GM21390 (cell line): Measurements from ENCODE around the gene HES5.
"Not testable (repeated sequence)": the region's sequence is repeated elsewhere in the genome, so short reads cannot be mapped to it uniquely, and the experiment has no call there.

Experiments
- ATAC-seq: cut with Tn5 transposase; IDR thresholded peaks from one replicate; pipeline ENCODE4 v1.9.1; 2021; ENCODE audit not compliant: unreplicated experiment

HES5 gene

GRCh38 chr1:2529784-2530512, at the start of gene HES5:
HES5 (minus strand) TSS chr1:2530263; CDS start chr1:2530164, 99 bp downstream.
- no peak for ATAC-seq

GRCh38 chr1:2578758-2579118, 48.7 kb upstream of the HES5 start:
- ATAC-seq = no peak

- ATAC-seq = peak; percentile 31
Observed at GRCh38 chr1:2577565-2578075, 47.6 kb upstream of the HES5 start.

GRCh38 chr1:2575801-2576663, 46.0 kb upstream of the HES5 start:
- ATAC-seq = no peak

- ATAC-seq = no peak
Observed at GRCh38 chr1:2574350-2574749, 44.3 kb upstream of the HES5 start.

DNA sequence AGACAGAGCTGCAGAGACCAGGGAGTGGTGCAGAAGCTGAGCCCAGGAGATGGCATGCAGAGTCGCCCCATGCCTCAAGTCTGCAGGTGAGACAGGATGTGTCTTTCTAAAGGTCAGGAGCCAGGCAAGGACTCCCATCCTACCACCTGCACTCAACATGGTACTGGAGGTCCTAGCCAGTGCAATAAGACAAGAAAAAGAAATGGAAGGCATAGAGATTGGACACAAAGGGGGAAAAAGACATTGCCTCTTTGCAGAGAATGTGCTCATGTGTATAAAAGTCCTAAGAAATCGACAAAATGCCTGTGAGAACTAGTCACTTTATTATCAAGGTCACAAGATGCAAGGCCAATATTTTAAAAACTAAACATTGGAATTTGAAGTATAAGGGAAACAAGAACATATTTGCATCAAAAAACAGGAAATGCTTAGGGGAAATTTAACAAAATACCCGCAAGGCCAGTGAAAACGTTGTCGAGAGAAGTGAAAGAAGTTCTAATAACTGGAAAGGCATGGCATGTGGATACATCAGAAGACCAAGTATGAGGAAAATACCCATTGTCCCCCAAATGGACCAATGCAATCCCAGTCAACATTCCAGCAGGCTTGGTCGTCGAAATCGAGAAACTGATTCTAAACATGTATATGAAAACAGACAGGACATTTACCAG, 43.3 kb upstream of the HES5 start:
- ATAC-seq = no peak

DNA sequence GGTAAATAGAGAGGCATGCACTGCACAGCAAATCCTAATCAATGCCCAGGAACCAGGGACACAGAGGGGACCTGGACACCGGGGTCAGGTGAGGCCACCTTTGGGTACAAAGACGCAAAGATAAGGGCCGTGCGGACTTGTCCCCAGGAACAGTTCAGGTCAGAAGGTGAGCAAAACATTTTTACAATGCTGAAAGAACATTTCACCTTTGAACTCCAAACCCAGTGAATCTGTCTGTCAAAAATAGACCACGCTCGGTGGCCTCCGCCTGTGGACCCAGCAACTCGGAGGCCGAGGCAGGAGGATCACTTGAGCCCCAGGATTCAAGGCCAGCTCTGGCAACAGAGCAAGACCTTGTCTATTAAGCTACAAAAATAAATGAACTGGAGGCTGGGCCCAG, 41.3 kb upstream of the HES5 start:
- no peak for ATAC-seq

- no peak for ATAC-seq
Observed at GRCh38 chr1:2570332-2570731, 40.3 kb upstream of the HES5 start.

DNA sequence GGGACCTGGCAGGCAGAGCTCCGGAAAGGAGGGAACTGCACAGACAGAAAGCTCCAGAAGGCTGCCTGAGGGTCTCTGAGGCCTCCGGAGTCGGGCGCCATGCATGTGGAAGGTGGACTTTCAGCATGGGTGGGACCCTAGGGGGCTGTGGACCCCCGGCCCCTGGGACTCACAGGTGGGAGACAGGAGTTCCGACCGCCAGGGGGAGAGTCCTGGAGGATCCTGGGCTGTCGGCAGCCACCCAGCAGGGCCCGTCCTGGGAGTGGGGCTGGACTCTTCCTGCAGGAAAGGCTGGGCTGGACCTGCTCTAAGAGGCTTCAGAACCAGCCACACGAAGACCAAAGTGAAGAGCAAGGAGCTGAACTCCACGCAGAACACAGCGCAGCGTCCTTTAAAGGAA, 39.6 kb upstream of the HES5 start:
- not testable (repeated sequence) for ATAC-seq

DNA sequence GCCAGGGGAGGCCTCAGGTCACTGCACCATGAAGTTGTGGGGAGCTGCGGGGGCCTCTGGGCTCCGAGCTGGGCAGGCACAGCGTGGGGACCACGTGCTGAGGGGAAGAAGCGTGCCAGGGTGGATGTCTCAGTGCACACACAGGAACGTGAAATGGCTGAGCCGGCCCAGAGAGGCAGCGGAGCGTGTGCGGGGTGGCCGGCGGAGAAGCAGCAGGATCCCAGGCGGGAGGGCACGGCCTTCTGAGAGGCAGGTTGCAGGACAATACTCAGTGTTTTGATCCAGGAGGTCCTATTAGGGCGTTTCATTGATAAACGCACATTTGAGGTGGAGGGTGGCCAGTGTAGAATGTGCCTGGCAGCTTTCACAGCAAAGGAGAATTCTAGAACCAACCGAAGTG, 39.0 kb upstream of the HES5 start:
- ATAC-seq = no peak

GRCh38 chr1:2568187-2568816, 38.2 kb upstream of the HES5 start:
- not testable (repeated sequence) for ATAC-seq

- no peak for ATAC-seq
Observed at GRCh38 chr1:2567083-2567679, 37.1 kb upstream of the HES5 start.

- ATAC-seq = no peak
Observed at GRCh38 chr1:2566101-2567045, 36.3 kb upstream of the HES5 start.

- no peak for ATAC-seq
Observed at GRCh38 chr1:2564815-2565374, 34.8 kb upstream of the HES5 start.

DNA sequence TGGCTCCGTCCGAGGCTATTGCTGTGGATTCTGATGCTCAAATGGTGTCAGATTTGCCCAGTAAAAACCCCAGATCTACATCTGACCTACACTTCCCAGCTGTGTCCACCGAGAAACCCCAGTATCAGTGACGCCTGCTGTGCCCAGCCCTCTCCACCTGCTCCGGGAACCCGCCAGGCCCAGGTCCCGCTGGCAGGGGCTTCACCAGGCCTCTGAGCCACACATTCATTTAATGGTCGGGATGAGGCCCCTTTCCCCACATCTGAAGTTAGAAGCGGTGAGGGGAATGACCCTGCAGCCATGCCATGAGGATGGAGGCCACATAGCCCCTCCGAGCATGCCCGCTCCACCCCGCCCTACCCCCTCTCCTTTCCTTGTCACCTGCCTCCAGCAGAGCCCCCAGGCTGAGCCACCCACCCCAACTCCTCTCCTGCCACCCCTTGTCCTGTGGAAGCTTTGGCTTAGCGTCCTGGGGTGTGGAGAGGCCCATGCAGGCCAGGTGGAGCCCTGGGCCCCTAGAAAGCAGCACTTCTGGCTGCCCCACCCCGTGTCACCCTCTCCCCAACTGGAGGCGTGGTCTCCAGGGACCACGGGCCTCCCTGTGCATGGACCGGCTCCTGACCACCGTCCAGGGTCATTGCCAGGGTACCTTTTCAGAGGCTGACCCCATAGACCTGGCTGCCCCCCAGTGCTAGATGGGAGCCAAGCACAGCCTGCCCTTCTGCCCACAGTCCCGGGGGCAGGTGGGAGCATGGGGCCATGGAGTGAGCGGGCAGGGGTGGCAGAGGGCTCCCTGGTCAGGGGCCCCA, 34.1 kb upstream of the HES5 start:
- ATAC-seq = no peak

GRCh38 chr1:2563205-2563604, 33.1 kb upstream of the HES5 start:
- no peak for ATAC-seq

DNA sequence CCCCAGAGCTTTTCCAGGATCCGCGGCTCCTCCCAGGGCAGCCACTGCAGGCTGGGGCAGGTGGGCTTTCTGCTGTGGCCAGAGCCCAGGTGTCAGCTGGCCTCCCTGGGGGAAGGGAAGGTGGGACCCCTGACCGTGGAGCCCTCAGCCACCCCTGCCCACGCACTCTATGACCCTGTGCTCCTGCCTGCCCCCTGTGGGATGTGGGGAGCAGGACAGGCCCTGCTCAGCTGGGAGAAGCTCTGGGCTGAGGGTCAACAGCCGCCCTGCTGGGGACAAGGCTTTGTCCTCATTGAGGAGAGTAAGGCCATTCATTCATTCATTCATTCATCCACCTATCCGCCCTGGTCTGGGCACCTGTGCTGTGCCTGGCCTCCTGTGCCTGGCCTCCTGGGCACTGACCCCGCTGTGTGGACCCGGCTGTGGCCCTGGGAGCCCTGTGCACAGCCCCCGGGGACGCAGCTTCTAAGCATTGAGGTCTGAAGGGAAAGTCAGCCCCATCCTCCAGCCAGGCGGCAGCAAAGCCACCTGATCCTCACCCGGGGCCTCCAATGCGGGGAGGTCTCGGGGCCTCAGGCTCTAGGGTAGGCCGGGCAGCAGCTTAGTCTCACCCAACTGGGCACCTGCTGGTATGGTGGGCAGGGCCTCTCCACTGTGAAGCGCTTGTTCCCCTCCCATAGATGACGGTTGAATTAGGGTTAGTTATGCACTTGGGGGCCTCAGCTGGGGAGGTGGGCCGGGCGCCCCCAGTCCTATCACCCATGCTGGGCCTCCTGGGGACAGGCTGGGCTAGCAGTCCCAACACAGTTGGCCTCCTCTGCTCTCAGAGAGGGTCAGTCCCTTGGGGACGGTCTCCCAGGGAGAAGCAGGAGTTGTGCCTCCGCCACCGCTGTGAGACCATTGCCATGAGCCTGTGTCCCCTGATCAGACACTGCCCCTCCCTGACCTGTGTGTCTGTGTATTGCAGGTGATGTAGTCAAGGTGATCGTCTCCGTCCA, 32.1 kb upstream of the HES5 start:
- ATAC-seq = no peak
